GM21423 (cell line): ENCODE data around the gene KCNJ5.
"Not testable (repeated sequence)": the region's sequence is repeated elsewhere in the genome, so short reads cannot be mapped to it uniquely, and the experiment has no call there.

Experiments used
- ATAC-seq: cut with Tn5 transposase; IDR thresholded peaks from one replicate; pipeline ENCODE4 v1.9.1; 2021; ENCODE audit warnings: mild to moderate bottlenecking, moderate library complexity; ENCODE audit not compliant: unreplicated experiment

The KCNJ5 gene

DNA sequence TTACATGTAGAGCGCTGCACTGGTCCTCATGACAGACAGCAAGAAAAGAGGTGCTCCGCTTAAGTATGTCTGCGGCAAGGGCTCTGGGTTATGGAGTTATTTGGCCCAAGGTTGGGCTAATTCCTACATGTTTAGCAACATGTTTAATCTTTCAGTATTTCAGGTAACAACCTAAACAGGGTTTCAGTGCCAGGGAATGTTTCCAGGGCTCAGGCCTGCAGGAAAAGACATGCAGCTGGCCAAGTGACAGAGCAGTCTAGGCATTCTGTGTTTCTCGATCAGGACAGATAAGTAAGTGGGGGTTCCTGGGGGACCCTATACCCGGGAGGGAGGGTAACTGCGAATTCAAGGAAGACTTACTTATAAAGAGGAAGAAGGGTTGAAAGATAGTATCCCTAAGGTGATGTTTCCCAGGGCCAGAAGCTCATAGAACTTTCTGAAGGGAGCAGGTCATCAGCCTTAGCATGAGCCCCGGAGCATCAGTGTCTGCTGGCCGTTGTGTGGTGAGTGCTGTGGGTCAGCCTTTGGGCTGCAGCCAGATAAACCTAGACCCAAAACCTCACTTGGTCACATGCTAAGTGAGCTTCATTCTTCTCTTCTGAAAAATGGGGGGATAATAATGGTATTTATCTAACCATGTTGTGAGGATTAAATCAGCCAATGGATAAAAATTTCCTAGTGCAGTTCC, 18.4 kb downstream of the KCNJ5 start:
- ATAC-seq = no peak

- ATAC-seq = no peak
Observed at GRCh38 chr11:128910576-128910975, 19.4 kb downstream of the KCNJ5 start.

DNA sequence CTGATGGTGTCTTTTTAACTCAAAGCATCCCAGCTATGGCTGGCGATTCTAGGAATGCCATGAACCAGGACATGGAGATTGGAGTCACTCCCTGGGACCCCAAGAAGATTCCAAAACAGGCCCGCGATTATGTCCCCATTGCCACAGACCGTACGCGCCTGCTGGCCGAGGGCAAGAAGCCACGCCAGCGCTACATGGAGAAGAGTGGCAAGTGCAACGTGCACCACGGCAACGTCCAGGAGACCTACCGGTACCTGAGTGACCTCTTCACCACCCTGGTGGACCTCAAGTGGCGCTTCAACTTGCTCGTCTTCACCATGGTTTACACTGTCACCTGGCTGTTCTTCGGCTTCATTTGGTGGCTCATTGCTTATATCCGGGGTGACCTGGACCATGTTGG, 20.1 kb downstream of the KCNJ5 start:
- ATAC-seq = no peak

DNA sequence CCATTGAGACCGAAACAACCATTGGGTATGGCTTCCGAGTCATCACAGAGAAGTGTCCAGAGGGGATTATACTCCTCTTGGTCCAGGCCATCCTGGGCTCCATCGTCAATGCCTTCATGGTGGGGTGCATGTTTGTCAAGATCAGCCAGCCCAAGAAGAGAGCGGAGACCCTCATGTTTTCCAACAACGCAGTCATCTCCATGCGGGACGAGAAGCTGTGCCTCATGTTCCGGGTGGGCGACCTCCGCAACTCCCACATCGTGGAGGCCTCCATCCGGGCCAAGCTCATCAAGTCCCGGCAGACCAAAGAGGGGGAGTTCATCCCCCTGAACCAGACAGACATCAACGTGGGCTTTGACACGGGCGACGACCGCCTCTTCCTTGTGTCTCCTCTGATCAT, 20.5 kb downstream of the KCNJ5 start:
- ATAC-seq = no peak

DNA sequence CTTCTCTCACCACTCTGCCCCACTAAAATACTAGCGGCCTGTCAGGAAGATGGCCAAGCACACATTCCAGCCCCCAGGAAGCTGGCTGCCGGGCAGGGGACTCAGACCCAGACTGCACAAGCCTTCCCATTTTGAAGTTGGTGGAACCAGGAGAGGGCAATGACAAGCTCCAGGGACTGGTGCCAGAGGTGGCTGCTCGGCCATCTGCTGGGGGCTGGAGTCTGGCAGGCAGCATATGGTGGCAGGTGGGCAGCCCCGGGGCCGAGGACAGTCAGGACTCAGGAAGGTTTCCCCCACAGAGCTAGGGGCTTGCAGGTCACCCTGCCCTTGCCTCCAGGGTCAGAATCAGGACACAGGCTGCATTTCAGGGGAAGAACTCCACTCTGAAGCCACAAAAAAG, 22.6 kb downstream of the KCNJ5 start:
- ATAC-seq = no peak

- ATAC-seq = no peak
Observed at GRCh38 chr11:128914216-128915148, 23.3 kb downstream of the KCNJ5 start.

DNA sequence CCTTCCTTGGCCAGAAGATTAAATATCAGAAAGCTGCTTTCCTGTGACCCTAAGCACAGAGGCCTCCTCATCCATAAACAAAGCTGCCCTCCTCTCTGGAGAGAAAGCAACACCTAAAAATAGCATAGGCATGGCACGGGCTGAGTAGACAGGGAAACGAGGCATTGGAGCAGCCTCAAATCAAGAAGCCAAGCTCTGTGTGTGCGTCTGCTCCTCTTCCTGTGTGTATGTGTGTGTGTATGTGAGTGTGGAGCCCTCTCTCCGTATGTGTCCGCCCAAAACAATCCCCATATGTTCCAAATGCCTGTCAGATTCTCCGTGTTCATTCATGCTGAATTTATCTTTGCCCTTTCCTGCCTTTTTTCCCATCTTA, 24.0 kb downstream of the KCNJ5 start:
- ATAC-seq = no peak

DNA sequence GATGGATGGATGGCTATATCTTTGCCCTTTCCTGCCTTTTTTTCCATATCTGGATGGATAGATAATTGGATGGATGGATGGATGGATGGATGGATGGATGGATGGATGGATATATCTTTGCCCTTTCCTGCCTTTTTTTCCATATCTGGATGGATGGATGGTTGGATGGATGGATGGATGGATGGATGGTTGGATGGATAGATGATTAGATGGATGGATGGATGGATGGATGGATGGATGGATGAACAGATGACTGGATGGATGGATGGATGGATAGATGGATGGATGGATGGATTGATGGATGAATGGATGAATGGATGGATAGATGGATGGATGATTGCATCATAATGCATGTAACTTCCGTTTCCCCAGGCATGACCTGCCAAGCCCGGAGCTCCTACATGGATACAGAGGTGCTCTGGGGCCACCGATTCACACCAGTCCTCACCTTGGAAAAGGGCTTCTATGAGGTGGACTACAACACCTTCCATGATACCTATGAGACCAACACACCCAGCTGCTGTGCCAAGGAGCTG, 24.9 kb downstream of the KCNJ5 start:
- ATAC-seq = no peak

DNA sequence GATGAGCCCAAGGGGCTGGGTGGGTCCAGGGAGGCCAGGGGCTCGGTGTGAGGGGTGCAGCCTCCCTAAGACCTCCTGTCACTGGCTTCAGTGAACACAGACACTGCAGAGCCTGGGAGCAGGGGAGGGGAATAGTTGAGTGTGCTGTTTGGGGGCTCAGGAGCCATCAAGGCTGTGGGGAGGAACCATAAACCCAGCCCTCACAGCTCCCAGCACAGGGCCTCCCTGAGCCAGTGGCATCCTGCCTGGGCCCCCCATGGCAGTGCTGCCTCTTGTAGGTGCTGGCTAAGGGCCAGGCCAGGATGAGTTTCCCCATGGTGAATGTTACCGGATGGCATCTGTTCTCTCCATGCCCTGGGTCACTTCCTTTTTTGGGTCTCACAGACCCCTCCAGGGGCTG, 25.5 kb downstream of the KCNJ5 start:
- no peak for ATAC-seq

DNA sequence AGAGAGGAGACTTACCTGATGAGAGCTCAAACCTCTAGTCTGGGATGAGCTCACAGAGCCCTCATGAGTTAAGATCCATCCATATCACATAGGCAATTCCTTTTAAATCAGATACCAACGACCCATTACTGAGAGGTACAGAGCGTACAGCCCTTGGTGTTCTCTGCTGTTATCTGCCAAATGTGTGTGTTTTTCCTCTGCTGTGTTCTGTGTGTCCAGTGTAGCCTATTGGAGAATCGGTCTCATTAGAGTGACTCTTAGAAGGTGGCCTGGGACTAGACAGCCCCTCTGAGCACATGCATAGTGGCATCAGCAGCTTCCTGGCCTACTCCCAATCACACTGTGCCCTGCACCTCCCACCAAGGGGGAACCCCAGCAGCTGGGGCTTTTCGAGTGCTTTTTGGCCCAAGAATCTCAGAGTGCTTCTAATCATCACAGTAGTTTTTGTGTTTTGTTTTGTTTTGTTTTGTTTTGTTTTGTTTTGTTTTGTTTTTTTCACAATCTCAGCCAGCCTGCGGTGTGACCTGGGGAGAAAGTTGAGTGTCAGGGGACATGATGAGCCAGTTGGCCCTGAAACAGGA, 26.1 kb downstream of the KCNJ5 start:
- peak; percentile 45 for ATAC-seq

GRCh38 chr11:128919216-128919615, 28.1 kb downstream of the KCNJ5 start:
- ATAC-seq = no peak

DNA sequence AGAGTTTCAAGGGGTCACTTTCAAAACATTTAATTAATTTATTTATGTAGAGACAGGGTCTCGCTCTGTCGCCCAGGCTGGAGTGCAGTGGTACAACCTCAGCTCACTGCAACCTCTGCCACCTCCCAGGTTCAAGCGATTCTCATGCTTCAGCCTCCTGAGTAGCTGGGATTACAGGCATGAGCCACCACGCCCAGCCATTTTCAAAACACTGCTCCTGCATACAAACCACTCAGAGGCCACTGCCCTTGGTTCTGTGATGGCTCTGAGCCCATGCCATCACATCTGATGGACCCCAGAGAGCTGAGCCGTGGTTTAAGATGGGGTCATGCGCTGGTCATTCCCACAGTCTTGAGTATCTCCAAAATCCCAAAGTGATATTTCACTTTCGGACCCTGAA, 28.5 kb downstream of the KCNJ5 start:
- ATAC-seq = not testable (repeated sequence)

DNA sequence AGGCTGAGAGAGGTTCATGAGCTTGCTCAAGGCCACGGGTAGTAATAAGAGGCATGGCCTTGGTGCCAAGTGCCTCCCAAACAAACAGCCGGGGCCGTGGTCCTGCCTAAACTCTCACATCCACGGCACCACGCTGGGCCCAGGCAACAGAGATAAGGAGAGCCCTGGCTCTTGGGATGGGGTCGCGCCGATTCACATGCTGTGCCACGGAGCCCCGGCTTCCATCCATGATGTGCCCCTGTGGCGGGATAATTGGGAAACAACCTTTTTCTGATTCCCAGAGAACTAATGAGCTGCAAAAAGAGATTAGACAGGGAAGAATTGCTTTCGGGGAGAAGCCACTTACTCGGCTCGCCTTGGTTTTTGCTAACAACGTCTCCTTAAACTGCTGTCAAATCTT, 29.5 kb downstream of the KCNJ5 start:
- ATAC-seq = no peak

DNA sequence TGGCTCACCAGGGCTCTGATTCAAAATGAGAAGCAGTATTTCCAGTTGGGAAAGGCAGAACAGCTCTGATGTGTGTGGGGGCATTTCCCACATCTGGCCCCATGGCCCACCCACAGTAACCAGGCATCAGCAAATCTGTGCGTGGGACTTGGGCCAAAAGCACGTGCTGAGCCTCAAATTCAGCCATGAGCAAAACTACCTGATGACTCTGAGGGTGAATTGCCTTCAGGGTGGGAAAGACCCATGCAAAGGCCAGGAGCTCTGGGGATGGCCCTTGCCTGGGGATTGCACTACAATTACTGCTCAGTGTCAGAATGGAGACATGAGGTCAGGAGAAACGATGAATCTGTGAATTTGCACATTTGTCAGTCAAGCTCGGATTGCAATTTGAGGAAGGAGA, 30.6 kb downstream of the KCNJ5 start:
- no peak for ATAC-seq

- no peak for ATAC-seq
Observed at GRCh38 chr11:128924104-128924503, 32.9 kb downstream of the KCNJ5 start.

DNA sequence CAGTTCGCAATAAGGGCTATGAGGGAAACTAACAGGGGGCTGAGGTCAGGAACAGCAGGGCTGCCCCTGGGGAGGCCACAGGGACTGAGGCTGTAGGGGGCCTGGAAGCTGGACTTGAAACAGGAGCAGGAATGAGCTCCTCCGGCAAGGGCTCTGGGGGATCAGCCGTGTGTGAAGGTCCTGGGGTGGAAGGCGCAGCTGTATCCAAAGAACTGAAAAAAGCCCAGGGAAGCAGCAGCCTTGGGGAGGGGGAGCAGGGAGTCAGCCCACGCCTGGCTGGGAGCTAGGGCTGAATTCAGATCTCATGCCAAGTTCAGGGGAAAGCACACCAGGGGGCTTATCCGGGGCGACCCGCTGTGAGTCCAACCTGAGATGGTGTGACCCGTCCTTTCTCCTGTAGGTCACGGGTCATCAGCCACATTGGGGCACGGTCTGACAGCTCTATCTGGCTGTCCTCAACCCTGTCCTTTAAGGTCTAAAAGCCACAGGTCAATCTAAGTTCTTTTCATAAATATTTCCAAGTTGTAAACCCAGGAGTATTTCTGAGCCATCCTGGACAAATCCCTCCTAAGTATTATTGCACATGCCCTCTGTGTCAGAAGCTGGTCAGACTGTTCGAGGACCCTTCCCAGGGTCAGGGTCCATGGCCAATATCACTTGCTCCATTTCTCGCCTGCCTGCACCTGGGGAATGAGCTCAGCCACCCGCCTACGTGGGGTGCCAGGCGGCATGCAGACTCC, 33.5 kb downstream of the KCNJ5 start:
- no peak for ATAC-seq

GRCh38 chr11:128925250-128925600, 34.1 kb downstream of the KCNJ5 start:
- no peak for ATAC-seq

- no peak for ATAC-seq
Observed at GRCh38 chr11:128926000-128926399, 34.8 kb downstream of the KCNJ5 start.

GRCh38 chr11:128926437-128927107, 35.4 kb downstream of the KCNJ5 start:
- no peak for ATAC-seq

- ATAC-seq = no peak
Observed at GRCh38 chr11:128927108-128927461, 35.9 kb downstream of the KCNJ5 start.
